ENCODE results near the gene STYX. TPM values are rescaled to one million over a fixed set of nuclear protein-coding genes. Genes with fewer than 3 reads are reported as not detected.
"Not testable (repeated sequence)": the region's sequence is repeated elsewhere in the genome, so short reads cannot be mapped to it uniquely, and the experiment has no call there.

The STYX gene
- total RNA-seq, 8 experiments from 2014 or later, result 10.6 to 23.6 (median 13.9) TPM

- 50 to 89% (median 76%) methylated on average over 1 of the region's 1 CpG; no CpG with 5 or more reads in 2 of the 10 experiments for WGBS, 10 experiments
- H3K4me3 ChIP-seq, result no peak overlapping the region
- no peak for ATAC-seq (replicated peaks in 6 of 8)
- in situ Hi-C loops (cut with MboI; ENCODE audit: low pct_unique_long_range_greater_than_20kb in 2 of 9, low sequenced_read_pairs in 9 of 9, unreplicated experiment in 9 of 9), result no loop called here
- H3K27ac ChIP-seq, result no peak overlapping the region
- peaks cover 0 to 4% of the 10 kb centered on the region in 2 donors for H3K4me1 ChIP-seq (replicated peaks in 1 of 2)
Measured at GRCh38 chr14:52735921-52736489, 6.0 kb downstream of the STYX start.

GRCh38 chr14:52738409-52738808, 8.4 kb downstream of the STYX start:
- no peak for ATAC-seq (replicated peaks in 6 of 8)
- Histone ChIP-seq H3K4me1 (replicated peaks in 1 of 2) (no peaks in the 10 kb centered on the region), H3K4me3 (no peak overlapping the region), H3K27ac (no peak overlapping the region)
- in situ Hi-C loops (cut with MboI; ENCODE audit: low pct_unique_long_range_greater_than_20kb in 2 of 9, low sequenced_read_pairs in 9 of 9, unreplicated experiment in 9 of 9), result no loop called here

GRCh38 chr14:52740751-52741150, 10.8 kb downstream of the STYX start:
- Histone ChIP-seq H3K4me3 (no peak overlapping the region), H3K27ac (no peak overlapping the region), H3K4me1 (replicated peaks in 1 of 2) (no peaks in the 10 kb centered on the region)
- in situ Hi-C loops (cut with MboI; ENCODE audit: low pct_unique_long_range_greater_than_20kb in 2 of 9, low sequenced_read_pairs in 9 of 9, unreplicated experiment in 9 of 9), result no loop called here
- peak in 1 of 8 experiments; percentile 38 for ATAC-seq (replicated peaks in 6 of 8)
- WGBS, 10 experiments, result 83 to 100% (median 100%) methylated on average over 1 of the region's 1 CpG; no CpG with 5 or more reads in 3 of the 10 experiments

GRCh38 chr14:52741865-52742264, 11.9 kb downstream of the STYX start:
- no peak for ATAC-seq (replicated peaks in 6 of 8)
- no peak overlapping the region for H3K27ac ChIP-seq
- in situ Hi-C loops (cut with MboI; ENCODE audit: low pct_unique_long_range_greater_than_20kb in 2 of 9, low sequenced_read_pairs in 9 of 9, unreplicated experiment in 9 of 9), result no loop called here

GRCh38 chr14:52748647-52749292, 18.8 kb downstream of the STYX start:
- 79 to 93% (median 89%) methylated on average over 2 to 8 of the region's 8 CpGs for WGBS, 10 experiments
- in situ Hi-C loops (cut with MboI; ENCODE audit: low pct_unique_long_range_greater_than_20kb in 2 of 9, low sequenced_read_pairs in 9 of 9, unreplicated experiment in 9 of 9), result no loop called here
- H3K27ac ChIP-seq, result no peak overlapping the region

More at GRCh38 chr14:52741865-52742264, 11.9 kb downstream of the STYX start:
- Histone ChIP-seq H3K4me3 (no peak overlapping the region), H3K4me1 (replicated peaks in 1 of 2) (no peaks in the 10 kb centered on the region)

GRCh38 chr14:52755607-52756316, 25.8 kb downstream of the STYX start:
- H3K4me1 ChIP-seq (replicated peaks in 1 of 2), result no peaks in the 10 kb centered on the region
- ATAC-seq (replicated peaks in 6 of 8), result peak in 1 of 8 experiments; percentile 36
- no peak overlapping the region for H3K4me3 ChIP-seq
- WGBS, 10 experiments, result 80 to 100% (median 96%) methylated on average over 1 to 5 of the region's 5 CpGs; no CpG with 5 or more reads in 1 of the 10 experiments
- H3K27ac ChIP-seq, result no peak overlapping the region
- in situ Hi-C loops (cut with MboI; ENCODE audit: low pct_unique_long_range_greater_than_20kb in 2 of 9, low sequenced_read_pairs in 9 of 9, unreplicated experiment in 9 of 9), result no loop called here

More at GRCh38 chr14:52748647-52749292, 18.8 kb downstream of the STYX start:
- Histone ChIP-seq H3K4me3 (no peak overlapping the region), H3K4me1 (replicated peaks in 1 of 2) (no peaks in the 10 kb centered on the region)
- ATAC-seq (replicated peaks in 6 of 8), result no peak

- Histone ChIP-seq H3K4me3 (no peak overlapping the region), H3K4me1 (replicated peaks in 1 of 2) (no peaks in the 10 kb centered on the region), H3K27ac (no peak overlapping the region)
- ATAC-seq (replicated peaks in 6 of 8), result no peak
- in situ Hi-C loops (cut with MboI; ENCODE audit: low pct_unique_long_range_greater_than_20kb in 2 of 9, low sequenced_read_pairs in 9 of 9, unreplicated experiment in 9 of 9), result no loop called here
- 83 to 100% (median 97%) methylated on average over 1 of the region's 1 CpG; no CpG with 5 or more reads in 2 of the 10 experiments for WGBS, 10 experiments
Measured at GRCh38 chr14:52759145-52759544, 29.2 kb downstream of the STYX start.

GRCh38 chr14:52762923-52763322, 33.0 kb downstream of the STYX start:
- H3K27ac ChIP-seq; in situ Hi-C loops (cut with MboI; ENCODE audit: low pct_unique_long_range_greater_than_20kb in 2 of 9, low sequenced_read_pairs in 9 of 9, unreplicated experiment in 9 of 9); ATAC-seq (replicated peaks in 6 of 8); H3K4me1 ChIP-seq (replicated peaks in 1 of 2); H3K4me3 ChIP-seq: not testable (repeated sequence)
- WGBS, 10 experiments, result 83 to 100% (median 96%) methylated on average over 1 to 4 of the region's 4 CpGs; no CpG with 5 or more reads in 6 of the 10 experiments

GRCh38 chr14:52767058-52767833, 37.3 kb downstream of the STYX start:
- 83 to 100% (median 96%) methylated on average over 1 to 3 of the region's 3 CpGs for WGBS, 10 experiments
- ATAC-seq (replicated peaks in 6 of 8), result no peak

GRCh38 chr14:52769887-52770286, 39.9 kb downstream of the STYX start:
- peak in 1 of 8 experiments; percentile 53 for ATAC-seq (replicated peaks in 6 of 8)
- in situ Hi-C loops (cut with MboI; ENCODE audit: low pct_unique_long_range_greater_than_20kb in 2 of 9, low sequenced_read_pairs in 9 of 9, unreplicated experiment in 9 of 9), result no loop called here
- Histone ChIP-seq H3K4me3 (no peak overlapping the region), H3K4me1 (replicated peaks in 1 of 2) (no peaks in the 10 kb centered on the region), H3K27ac (no peak overlapping the region)

More at GRCh38 chr14:52767058-52767833, 37.3 kb downstream of the STYX start:
- in situ Hi-C loops (cut with MboI; ENCODE audit: low pct_unique_long_range_greater_than_20kb in 2 of 9, low sequenced_read_pairs in 9 of 9, unreplicated experiment in 9 of 9), result no loop called here
- H3K27ac ChIP-seq, result no peak overlapping the region
- no peaks in the 10 kb centered on the region for H3K4me1 ChIP-seq (replicated peaks in 1 of 2)
- H3K4me3 ChIP-seq, result no peak overlapping the region

GRCh38 chr14:52776816-52777215, 46.9 kb downstream of the STYX start:
- Histone ChIP-seq H3K4me1 (replicated peaks in 1 of 2) (no peaks in the 10 kb centered on the region), H3K4me3 (no peak overlapping the region), H3K27ac (no peak overlapping the region)
- no peak for ATAC-seq (replicated peaks in 6 of 8)
- 50 to 100% (median 93%) methylated on average over 1 to 7 of the region's 7 CpGs; no CpG with 5 or more reads in 1 of the 10 experiments for WGBS, 10 experiments
- in situ Hi-C loops (cut with MboI; ENCODE audit: low pct_unique_long_range_greater_than_20kb in 2 of 9, low sequenced_read_pairs in 9 of 9, unreplicated experiment in 9 of 9), result no loop called here

DNA sequence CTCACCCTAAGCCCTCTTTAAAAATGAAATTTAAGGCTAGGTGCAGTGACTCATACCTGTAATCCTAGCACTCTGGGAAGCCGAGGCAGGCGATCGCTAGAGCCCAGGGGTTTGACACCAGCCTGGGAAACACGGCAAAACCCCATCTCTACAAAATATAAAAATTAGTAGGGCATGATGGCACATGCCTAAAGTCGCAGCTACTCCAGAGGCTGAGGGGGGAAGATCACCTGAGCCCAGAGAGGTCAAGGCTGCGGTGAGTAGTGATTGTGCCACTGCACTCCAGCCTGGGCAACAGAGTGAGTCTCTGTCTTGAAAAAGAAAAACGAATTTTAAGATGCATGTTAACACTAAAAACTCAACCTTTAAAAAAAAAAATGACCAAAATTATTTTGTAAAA, 48.7 kb downstream of the STYX start:
- 60 to 100% (median 84%) methylated on average over 1 to 7 of the region's 7 CpGs; no CpG with 5 or more reads in 1 of the 10 experiments for WGBS, 10 experiments
- no peaks in the 10 kb centered on the region for H3K4me1 ChIP-seq (replicated peaks in 1 of 2)
- in situ Hi-C loops (cut with MboI; ENCODE audit: low pct_unique_long_range_greater_than_20kb in 2 of 9, low sequenced_read_pairs in 9 of 9, unreplicated experiment in 9 of 9), result no loop called here
- no peak for ATAC-seq (replicated peaks in 6 of 8)
- no peak overlapping the region for H3K27ac ChIP-seq
- H3K4me3 ChIP-seq, result no peak overlapping the region

DNA sequence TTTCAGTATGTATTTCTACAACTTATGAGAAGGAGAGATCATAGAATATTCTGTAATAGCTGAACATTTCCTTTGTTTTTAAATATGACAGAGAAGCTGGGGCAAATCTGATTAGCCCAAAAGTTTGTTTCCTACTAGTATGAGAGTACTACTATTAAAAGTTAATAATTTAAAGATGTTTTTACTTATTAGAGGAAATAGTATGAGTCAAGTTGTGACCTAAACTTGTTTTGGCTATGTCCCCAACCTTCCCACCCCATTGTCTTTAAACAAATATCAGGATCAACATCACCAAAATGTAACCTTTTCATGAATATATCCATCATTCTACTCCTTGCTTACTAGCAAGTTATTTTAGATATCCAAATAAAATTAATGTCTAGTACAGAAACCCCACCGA, 50.9 kb downstream of the STYX start:
- in situ Hi-C loops (cut with MboI; ENCODE audit: low pct_unique_long_range_greater_than_20kb in 2 of 9, low sequenced_read_pairs in 9 of 9, unreplicated experiment in 9 of 9), result no loop called here
- WGBS, 10 experiments, result 83 to 100% (median 100%) methylated on average over 1 of the region's 1 CpG; no CpG with 5 or more reads in 2 of the 10 experiments
- Histone ChIP-seq H3K4me1 (replicated peaks in 1 of 2) (no peaks in the 10 kb centered on the region), H3K4me3 (no peak overlapping the region), H3K27ac (no peak overlapping the region)
- no peak for ATAC-seq (replicated peaks in 6 of 8)
